Glomerular endothelial cell (primary cell): ENCODE data around the gene PUM1. TPM values are rescaled to one million over a fixed set of nuclear protein-coding genes. Genes with fewer than 3 reads are reported as not detected.
"Not testable (repeated sequence)": the region's sequence is repeated elsewhere in the genome, so short reads cannot be mapped to it uniquely, and the experiment has no call there.

ENCODE experiments used
- DNase-seq: peaks from one replicate; pipeline ENCODE4 v3.0.0-alpha.2; 2011; ENCODE audit warnings: low read depth, low spot score; ENCODE audit errors: extremely low read depth
- total RNA-seq: library from RNA; depleted of rRNA; stranded (reverse); fragments of >200 nt; gene quantifications from 2 replicates; pipeline ENCODE4 v1.2.3, GENCODE V29; 2015

PUM1 gene
- total RNA-seq, 1 donor from 2014 or later = 74.7 TPM

DNA sequence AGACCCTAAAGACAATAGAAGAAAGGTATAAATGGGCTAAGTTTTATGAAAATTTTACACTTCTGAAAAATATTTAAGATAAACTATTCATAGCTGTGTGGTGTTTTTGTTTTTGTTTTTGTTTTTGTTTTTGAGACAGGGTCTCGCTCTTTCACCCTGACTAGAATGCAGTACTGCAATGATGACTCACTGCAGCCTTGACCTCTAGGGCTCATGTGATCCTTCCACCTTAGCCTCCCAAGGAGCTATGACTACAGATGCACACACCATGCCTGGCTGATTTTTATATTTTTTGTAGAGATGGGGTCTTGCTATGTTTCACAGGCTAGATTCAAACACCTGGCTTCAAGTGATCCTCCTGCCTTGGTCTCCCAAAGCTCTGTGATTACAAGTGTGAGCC, 66.6 kb downstream of the PUM1 start:
- DNase-seq = no peak

DNA sequence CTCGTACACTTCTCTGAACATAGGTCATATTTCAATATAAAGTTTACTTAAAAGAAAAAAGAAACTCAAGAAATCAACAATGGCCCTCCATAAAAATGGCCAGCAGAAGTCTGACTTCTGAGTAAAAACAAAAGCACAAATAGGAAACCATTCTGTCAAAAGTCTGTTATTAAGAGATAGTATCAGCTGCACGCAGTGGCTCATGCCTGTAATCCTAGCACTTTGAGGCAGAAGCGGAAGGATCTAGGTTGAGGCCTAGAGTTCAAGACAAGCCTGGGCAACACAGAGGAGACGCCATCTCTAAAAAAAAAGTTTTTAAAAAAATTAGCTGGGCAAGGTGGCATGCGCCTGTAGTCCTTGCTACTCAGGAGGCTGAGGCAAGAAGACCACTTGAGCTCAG, 67.3 kb downstream of the PUM1 start:
- no peak for DNase-seq

DNA sequence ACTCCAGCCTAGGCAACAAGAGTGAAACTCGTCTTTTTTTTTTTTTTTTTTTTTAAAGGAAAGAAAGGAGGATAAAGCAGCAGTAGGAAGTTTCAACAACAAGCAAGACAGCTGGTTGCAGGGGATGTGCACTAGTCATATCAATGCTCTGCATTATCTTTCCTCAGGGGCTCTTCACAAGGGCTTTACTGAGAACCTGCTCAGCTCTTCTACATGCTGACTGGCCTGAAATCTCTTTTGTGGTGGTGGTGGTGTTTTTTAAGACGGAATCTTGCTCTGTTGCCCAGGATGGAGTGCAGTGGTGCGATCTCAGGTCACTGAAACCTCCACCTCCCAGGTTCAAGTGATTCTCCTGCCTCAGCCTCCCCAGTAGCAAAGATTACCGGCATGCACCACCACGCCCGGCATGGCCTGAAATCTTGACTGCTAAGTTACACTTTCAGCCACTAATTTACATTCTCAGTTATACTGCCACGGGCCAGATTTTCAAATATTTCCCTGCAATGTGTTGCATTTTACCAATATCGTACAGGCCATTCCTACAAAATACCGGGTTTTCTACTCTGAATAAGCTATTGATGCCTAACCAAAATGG, 68.0 kb downstream of the PUM1 start:
- DNase-seq = no peak

DNA sequence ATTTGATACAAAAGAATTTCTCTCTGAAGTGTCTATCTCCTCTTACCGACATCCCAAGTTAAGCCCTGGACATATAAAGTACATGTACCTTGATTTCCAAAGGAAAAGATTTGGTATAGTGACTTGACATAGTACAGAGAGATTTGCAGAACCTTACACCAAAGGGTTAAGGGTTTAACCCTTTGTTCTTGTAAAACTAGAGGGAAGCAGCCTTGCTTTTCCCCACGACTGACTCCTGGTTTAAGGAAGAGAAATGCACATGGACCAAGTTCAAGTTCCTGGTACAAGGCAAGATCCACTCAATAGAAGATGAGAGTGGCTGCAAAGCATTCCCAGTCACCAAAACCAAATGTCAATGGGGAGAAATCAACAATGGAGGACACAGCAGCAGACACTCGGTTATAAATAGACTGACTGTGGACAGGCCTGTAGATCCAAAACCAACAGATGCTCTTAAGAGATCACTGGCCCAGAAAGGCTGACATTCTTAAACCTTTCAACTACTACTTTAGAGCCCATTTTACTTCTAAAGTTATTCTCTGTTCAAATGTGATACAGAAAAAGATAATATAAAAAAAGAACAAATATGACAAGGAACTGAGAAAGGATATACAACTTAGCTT, 69.4 kb downstream of the PUM1 start:
- DNase-seq = no peak

DNA sequence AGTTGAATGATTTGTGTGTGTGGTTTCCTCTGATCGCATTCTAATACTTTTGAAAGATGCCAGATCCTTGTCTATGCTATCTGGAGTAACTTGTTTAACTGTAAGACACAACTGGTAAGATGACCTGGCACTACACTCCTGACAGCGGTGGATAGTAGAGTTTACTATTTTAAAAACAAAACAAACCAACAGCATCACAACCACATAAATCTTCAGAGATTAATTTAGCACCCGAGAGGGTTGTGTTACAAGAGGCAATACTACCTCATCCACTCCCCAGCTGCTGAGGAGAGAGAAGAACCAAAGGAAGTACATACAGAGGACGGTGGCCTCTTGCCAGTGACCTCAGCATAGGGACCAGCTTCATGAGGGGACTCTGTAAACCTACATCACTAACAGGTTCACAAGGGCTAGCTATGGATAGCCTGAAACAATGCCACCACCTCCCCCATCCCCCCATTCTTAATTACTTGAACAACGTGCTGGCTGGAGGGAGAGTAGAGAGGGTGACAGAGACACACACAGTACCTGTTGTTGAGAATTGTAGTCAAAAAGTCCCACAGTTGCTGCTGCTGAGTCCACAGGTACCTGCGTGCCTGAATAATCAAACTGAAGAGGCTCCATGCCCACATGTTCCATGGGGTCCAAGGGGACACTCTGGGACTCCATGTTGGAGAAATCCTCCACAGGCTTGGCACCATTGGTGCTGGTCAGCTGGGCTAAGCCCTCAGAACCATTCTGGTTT, 73.5 kb downstream of the PUM1 start:
- DNase-seq = no peak

DNA sequence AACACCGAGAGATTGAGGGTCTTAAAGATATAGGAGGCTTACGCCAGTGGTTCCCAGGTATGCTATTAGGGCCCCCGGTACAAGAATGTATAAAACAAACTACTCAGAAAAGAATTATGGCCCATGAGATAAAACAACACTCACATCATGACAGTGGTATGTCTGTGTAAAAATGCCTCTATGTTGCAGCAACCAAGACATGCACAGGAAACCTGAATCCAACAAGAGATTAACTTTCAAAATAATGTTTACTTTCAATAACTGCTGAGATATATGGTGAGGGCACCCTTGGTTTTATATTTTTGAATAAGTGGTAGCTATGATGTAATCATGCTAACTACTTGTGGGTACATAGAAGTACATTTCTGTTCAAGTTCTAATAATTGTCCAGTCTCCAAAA, 74.9 kb downstream of the PUM1 start:
- DNase-seq = no peak

DNA sequence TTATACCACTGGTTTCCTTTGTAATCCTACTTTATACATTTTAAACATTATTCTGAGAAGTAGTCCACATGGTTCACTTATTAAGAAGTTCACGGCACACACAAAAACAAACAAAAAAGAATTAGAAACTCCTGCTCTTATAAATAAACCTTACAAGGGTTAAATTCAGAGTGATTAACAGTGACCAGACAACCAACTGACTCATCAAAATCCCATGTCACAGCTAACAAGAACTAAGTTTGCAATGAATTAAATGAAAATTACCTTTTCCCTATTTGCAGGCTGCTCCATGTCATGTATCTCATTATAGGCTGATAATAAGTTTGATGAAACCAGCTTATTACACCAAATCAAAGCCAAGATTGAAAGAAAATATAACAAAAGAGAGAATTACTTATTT, 77.5 kb downstream of the PUM1 start:
- no peak for DNase-seq

DNA sequence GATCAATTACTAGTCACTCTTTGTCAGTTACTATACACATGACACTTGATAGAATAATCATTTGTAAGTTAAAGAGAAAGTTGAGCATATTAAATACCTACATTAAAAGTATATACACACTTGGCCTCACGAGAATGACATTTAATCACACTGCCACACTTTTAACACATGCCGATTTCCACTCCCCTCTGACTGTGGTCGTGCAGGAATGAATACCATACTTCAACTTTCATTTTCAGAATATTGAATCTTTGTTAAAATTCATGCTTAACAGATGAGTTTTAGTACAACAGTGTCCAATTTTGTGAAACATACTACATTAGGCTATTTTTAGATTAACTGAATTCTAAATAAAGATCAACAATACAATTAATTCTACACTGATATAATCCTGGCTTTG, 78.8 kb downstream of the PUM1 start:
- DNase-seq = no peak

DNA sequence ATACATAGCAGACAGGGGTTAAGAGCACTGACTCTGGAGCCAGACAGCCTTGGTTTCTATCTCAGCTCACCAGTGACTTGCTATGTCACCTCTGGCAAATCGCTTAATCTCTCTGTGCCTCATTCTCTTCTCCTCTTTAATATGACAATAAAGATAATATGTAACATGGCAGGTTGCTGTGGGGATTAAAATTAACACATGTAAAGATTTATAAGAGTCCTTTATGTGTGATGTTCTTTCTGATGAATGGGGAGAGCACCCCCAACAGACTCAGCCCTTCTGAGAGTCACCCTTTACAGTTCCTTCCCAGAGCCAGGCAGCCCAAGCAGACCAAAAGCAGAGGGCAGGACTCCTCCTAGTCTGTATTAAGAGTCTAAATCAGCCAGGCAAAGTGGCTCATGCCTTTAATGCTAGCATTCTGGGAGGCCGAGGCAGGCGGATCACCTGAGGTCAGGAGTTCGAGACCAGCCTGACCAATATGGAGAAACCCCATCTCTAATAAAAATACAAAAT, 80.5 kb downstream of the PUM1 start:
- no peak for DNase-seq

DNA sequence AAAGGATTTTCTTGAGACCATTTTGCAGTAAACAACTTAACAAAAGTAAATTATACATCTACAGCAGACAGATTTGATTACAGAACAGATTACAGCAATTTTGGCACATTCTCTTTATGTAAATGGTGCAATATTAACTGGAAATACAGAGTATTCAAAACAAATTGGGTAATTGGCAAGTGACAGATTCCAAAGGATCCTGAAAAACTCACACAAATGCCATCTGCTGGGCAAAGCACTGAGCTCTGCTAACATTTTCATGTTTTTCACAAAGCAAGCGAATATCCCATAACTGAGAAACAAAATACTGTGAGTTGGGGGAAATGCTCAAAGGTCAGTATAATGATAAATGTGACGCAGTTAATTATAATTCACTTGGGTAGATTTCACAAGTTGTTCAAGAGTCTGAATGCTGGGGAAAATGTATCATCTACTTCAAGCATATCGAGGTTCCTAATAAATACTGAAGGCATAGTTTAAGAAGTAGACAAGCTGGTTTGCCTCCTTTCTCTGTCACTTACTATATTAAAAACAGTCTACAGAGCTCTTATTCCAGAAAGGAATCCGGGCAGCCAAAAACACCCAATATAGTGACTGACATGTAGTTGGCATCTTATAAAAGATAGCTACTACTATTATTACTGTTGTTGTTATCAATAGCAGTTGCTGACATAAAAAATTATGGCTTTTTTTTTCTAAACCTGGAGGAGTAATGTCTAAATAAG, 81.2 kb downstream of the PUM1 start:
- no peak for DNase-seq

DNA sequence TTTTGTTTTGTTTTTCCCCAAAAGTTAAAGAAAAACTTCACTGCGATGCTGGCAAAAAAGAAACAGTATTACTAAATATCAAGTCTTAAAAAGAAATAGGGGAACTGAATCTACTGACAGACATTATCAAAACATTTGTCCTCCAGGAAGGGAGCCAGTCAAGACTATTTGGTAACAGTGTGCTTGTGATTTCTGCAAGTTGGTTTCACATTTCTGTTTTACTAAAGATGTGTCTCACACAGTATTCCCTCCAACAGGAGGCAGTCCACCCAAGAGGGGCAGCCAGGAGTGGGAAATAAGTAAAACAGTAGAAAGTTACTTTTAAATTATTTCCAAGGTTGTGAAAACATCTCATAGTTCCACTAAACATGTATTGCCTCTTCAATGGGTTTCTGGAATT, 82.6 kb downstream of the PUM1 start:
- DNase-seq = no peak

DNA sequence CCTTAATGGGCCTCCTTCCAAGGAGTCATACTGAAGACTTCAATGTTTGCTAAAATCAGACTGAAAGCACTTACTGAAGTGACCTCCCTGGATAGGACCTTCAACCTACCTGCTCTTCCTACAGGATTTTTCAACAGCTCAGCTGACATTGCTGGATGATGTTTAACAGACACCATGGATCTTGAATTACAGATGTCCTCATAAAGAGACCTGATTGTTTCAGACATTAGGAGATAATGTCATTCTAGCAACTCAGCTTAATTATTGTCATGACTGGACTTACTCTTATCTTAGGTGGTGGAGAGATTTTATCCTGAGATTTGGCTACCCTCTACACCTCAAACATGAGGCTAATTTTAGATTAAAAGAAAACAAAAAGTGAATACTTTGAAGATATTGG, 83.1 kb downstream of the PUM1 start:
- no peak for DNase-seq

DNA sequence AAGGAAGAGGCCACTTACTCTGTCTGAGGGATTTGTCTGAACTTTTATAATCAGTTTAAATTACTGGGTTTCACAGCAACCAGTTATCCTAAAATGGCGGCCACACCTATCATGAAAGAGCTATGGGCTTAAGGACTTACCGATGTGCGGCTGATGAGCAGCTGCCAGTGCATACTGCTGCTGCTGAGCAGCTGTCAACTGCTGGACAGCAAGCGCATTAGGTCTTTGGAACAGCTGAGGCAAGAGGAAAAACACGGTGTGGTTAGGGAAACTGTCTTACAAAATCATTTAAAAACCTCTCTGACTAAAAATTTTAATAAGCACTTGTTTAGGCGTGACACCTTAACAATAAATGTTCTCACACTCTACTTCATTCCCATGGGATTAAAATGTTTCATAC, 84.3 kb downstream of the PUM1 start:
- no peak for DNase-seq

DNA sequence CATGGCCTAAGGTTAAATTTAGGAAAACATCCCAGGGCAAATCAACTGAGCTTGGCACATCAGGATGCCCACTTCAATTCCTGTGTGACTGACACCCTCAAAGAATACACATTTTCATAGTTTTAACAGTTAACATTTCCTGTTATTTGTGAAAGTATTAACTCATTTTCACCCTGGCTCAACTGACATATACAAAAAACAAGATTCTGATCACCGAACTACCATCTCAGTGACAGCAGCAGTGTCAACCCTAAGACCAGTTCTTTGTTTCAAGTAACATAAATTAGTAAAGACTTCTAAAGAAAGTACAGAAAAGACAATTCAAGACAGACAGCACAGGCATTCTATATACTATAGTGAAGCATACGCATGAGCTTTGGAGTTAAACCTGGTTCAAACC, 88.0 kb downstream of the PUM1 start:
- no peak for DNase-seq

DNA sequence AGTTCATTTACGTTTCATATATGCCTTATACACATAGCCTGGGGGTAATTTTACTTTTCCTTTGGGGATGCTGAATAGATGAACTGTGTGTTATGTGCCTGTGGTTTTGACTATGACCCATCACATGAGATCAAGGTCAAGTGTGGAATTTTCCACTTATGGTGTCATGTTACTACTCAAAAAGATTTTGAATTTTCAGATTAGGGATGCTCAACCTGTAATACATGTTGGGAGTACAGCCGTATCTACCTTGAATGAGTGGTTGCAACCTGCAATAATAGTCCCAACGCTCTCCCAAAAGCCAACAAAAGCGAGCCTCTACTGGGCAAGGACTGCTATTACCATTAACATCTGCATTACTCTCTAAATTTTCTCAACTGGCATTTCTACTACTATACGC, 88.4 kb downstream of the PUM1 start:
- no peak for DNase-seq

DNA sequence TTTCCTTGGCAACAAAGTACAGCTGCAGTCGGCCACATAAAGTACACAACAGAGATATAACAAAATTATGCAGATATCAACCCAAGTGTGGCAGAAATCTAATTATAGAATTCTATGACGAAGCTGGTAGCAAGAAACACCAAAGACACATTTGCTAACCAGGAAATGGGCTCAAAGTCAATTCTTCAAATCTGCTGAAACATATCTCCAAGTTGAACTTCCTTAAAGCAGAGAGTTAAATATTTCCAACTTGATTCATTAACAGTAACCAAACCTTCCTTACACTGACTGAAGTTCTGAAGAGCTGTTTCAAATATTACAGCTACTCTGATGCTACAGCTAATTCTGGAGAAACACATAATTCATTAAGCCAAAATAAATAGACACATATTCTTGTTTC, 89.4 kb downstream of the PUM1 start:
- DNase-seq = no peak

DNA sequence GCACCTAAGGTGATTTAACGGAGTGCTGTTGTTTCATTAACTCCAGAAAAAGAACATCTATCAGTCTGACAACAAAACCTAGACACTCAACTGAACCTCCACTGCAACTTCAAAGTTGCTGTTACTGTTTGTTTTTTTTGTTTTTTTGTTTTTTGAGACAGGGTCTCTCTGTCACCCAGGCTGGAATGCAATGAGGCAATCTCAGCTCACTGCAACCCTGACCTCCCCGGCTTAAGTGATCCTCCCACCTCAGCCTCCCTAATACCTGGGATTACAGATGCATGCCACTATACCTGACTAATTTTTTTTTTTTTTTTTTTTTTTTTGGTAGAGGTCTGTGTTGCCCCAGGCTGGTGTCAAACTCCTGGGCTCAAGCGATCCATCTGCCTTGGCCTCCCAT, 90.3 kb downstream of the PUM1 start:
- DNase-seq = no peak

DNA sequence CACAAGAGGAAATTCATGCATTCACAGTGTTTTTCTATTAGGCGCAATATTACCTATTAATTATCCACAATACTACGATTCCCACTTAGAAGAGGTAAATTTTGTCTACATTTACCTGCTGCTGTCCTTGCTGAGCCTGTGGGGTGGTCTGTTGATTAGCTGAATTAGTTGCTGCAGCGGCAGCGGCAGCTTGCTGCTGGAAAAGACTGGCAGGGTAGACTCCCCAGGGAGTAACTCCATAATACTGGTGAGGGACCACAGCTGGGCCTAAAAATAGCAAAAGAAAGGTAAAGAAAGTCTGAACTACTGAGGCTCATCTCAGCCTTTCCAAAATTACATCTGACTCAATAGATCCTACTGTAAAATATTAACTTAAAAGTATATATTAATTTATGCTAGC, 91.0 kb downstream of the PUM1 start:
- DNase-seq = no peak

DNA sequence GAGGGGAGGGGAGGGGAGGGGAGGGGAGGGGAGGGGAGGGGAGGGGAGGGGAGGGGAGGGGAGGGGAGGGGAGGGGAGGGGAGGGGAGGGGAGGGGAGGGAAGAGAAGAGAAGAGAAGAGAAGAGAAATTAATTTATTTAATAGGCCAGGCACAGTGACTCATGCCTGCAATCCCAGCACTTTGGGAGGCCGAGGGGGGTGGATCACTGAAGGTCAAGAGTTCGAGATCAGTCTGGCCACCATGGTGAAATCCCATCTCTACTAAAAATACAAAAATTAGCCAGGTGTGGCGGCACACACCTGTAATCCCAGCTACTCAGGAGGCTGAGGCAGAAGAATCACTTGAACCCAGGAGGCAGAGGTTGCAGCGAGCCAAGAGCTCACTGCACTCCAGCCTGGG, 93.2 kb downstream of the PUM1 start:
- not testable (repeated sequence) for DNase-seq

DNA sequence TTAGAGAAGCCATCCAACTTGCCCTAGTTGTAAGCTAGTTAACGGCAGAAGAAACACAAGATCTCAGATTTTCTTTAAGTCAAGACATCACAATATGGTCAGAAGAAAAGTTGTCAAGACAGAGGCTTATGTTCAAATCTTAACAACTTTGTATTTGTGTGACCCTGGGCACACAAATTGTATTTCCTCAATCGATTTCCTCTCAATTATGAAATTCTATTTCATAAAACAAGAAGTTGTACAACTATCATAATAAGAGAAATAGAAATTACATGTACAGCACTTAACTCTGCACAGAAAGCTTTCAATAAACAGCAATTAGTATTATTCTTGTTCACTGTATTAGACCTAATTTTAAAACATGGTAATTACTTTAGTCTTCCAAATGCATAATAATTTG, 94.0 kb downstream of the PUM1 start:
- no peak for DNase-seq

DNA sequence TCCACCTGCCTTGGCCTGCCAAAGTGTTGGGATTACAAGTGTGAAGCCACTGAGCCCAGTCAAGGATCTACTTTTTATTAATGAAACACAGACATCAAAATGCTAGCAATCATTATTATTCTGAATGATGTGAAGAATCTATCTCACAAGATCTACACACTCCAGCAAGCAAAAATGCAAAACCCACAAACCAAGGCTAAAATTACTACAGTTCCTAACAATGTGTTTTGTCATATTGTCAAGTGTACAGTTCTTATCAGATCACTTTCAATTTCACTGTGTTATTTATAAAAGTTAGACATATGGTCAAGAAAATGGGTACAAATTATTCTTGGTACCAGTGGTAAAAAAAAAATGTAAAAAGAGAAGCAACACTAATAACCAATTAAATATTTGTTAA, 95.6 kb downstream of the PUM1 start:
- DNase-seq = no peak
